ENCODE measurements around the gene OLFM4. TPM values are rescaled to one million over a fixed set of nuclear protein-coding genes. Genes with fewer than 3 reads are reported as not detected.

The OLFM4 gene
- polyA plus RNA-seq, 3 donors, result not detected

DNA sequence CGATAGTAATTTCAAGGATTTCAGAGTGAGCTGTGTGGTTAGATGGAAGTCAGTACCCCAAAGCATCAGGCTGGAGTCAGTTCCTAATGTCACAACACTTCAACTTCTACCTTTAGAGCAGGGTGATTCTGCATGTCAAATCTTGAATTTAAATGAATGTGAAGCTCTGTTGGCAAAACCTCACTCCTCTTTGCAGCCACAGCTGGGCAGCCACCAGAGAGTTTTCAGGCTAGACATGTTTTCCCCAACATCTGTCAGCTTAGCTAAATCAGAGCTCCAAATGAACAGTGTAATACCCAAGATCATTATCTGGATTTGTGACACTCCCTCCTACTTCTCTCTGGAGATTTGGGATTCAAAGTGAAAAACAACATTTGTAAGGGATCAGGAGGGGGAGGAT, 33.7 kb upstream of the OLFM4 start:
- peaks cover 0 to 3% (median 0%) of the 10 kb centered on the region in 7 donors for H3K9me3 Mint-ChIP-seq
- H3K36me3 ChIP-seq (replicated peaks in 1 of 2; ENCODE audit: control insufficient read depth in 1 of 2, insufficient read depth in 2 of 2, low read length in 2 of 2), result no peaks in the 10 kb centered on the region
- no peak overlapping the region for H3K27ac ChIP-seq (ENCODE audit: low read depth in 1 of 2, low read length in 2 of 2)
- WGBS (ENCODE audit: insufficient coverage), result no CpG with 5 or more reads among the region's 1 CpG
- no peak for DNase-seq
- no peaks in the 10 kb centered on the region for H4K20me1 ChIP-seq (ENCODE audit: insufficient read depth, low read length)
- intact Hi-C loops (cut with micrococcal nuclease), result no loop called here
- no peaks in the 10 kb centered on the region for H3K27me3 ChIP-seq (ENCODE audit: control insufficient read depth in 2 of 2, insufficient read depth in 2 of 2, low read length in 2 of 2)
- H3K36me3 Mint-ChIP-seq, result no peaks in the 10 kb centered on the region
- TF ChIP-seq, protein P1, sequence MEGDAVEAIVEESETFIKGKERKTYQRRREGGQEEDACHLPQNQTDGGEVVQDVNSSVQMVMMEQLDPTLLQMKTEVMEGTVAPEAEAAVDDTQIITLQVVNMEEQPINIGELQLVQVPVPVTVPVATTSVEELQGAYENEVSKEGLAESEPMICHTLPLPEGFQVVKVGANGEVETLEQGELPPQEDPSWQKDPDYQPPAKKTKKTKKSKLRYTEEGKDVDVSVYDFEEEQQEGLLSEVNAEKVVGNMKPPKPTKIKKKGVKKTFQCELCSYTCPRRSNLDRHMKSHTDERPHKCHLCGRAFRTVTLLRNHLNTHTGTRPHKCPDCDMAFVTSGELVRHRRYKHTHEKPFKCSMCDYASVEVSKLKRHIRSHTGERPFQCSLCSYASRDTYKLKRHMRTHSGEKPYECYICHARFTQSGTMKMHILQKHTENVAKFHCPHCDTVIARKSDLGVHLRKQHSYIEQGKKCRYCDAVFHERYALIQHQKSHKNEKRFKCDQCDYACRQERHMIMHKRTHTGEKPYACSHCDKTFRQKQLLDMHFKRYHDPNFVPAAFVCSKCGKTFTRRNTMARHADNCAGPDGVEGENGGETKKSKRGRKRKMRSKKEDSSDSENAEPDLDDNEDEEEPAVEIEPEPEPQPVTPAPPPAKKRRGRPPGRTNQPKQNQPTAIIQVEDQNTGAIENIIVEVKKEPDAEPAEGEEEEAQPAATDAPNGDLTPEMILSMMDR (IDR thresholded peaks at IDR 0.05), result no peak
- H3K9ac ChIP-seq (ENCODE audit: insufficient read depth, low read length, poor library complexity, severe bottlenecking), result no peak overlapping the region
- H3K4me1 ChIP-seq (ENCODE audit: control insufficient read depth in 1 of 2, insufficient read depth in 2 of 2, low read length in 2 of 2), result no peaks in the 10 kb centered on the region
- H3K27me3 Mint-ChIP-seq (ENCODE audit: low read depth in 3 of 3), result peaks cover 0 to 9% (median 4%) of the 10 kb centered on the region in 3 donors
- no peak overlapping the region for H2AFZ ChIP-seq (ENCODE audit: insufficient read depth, low read depth, low read length, poor library complexity, severe bottlenecking)
- H3K79me2 ChIP-seq (ENCODE audit: insufficient read depth, low read length), result no peaks in the 10 kb centered on the region
- no peaks in the 10 kb centered on the region for H3K9me3 ChIP-seq (replicated peaks in 1 of 2; ENCODE audit: control insufficient read depth in 1 of 2, insufficient read depth in 1 of 2, low read length in 2 of 2)
- H3K27ac Mint-ChIP-seq, result no peak overlapping the region
- H3K4me2 ChIP-seq (replicated peaks; ENCODE audit: extremely low read depth, low read length, poor library complexity, severe bottlenecking), result no peak overlapping the region
- no peak overlapping the region for H3K4me3 ChIP-seq (replicated peaks in 1 of 3; ENCODE audit: low read depth in 2 of 3, low read length in 3 of 3)
- no peak overlapping the region for H3K4me3 Mint-ChIP-seq
- peaks cover 2% of the 10 kb centered on the region for H3K4me1 Mint-ChIP-seq

DNA sequence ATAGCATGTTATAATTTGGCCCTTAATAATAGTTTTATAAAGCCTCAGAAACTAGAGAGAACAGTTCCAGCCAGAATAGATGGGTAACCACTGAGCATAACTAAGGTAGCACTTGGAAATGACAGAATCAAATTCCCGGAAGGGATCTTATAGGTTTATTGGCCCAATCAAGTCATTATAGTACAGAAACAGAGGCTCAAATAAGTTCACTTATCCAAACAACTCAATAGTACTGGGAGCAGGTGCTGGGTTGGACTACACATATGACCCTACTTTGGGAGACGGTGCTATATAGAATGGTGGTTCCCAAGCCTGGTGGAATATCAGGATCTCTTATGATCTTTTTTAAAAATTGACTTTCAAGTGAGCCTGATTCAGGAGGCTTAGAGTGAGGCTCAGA, 32.7 kb upstream of the OLFM4 start:
- Mint-ChIP-seq H3K27ac (no peak overlapping the region), H3K4me3 (no peak overlapping the region), H3K36me3 (no peaks in the 10 kb centered on the region), H3K4me1 (peaks cover 2% of the 10 kb centered on the region), H3K27me3 (ENCODE audit: low read depth in 3 of 3) (peaks cover 0 to 9% (median 2%) of the 10 kb centered on the region in 3 donors), H3K9me3 (peaks cover 0 to 9% (median 2%) of the 10 kb centered on the region in 7 donors)
- intact Hi-C loops (cut with micrococcal nuclease), result no loop called here
- H3K4me1 ChIP-seq (ENCODE audit: control insufficient read depth in 1 of 2, insufficient read depth in 2 of 2, low read length in 2 of 2), result no peaks in the 10 kb centered on the region
- H2AFZ ChIP-seq (ENCODE audit: insufficient read depth, low read depth, low read length, poor library complexity, severe bottlenecking), result no peak overlapping the region
- H4K20me1 ChIP-seq (ENCODE audit: insufficient read depth, low read length), result no peaks in the 10 kb centered on the region
- no CpG with 5 or more reads among the region's 2 CpGs for WGBS (ENCODE audit: insufficient coverage)
- no peaks in the 10 kb centered on the region for H3K27me3 ChIP-seq (ENCODE audit: control insufficient read depth in 2 of 2, insufficient read depth in 2 of 2, low read length in 2 of 2)
- H3K9ac ChIP-seq (ENCODE audit: insufficient read depth, low read length, poor library complexity, severe bottlenecking), result no peak overlapping the region
- peaks cover 0 to 4% of the 10 kb centered on the region in 2 donors for H3K9me3 ChIP-seq (replicated peaks in 1 of 2; ENCODE audit: control insufficient read depth in 1 of 2, insufficient read depth in 1 of 2, low read length in 2 of 2)
- TF ChIP-seq, protein P1 (IDR thresholded peaks at IDR 0.05), result no peak
- H3K36me3 ChIP-seq (replicated peaks in 1 of 2; ENCODE audit: control insufficient read depth in 1 of 2, insufficient read depth in 2 of 2, low read length in 2 of 2), result no peaks in the 10 kb centered on the region
- no peaks in the 10 kb centered on the region for H3K79me2 ChIP-seq (ENCODE audit: insufficient read depth, low read length)
- H3K4me2 ChIP-seq (replicated peaks; ENCODE audit: extremely low read depth, low read length, poor library complexity, severe bottlenecking), result no peak overlapping the region
- H3K27ac ChIP-seq (ENCODE audit: low read depth in 1 of 2, low read length in 2 of 2), result no peak overlapping the region
- DNase-seq, result no peak
- H3K4me3 ChIP-seq (replicated peaks in 1 of 3; ENCODE audit: low read depth in 2 of 3, low read length in 3 of 3), result no peak overlapping the region
